ENCODE results near the gene OR10H1. TPM values are rescaled to one million over a fixed set of nuclear protein-coding genes. Genes with fewer than 3 reads are reported as not detected.
"Not testable (repeated sequence)": the region's sequence is repeated elsewhere in the genome, so short reads cannot be mapped to it uniquely, and the experiment has no call there.

Gene OR10H1
- total RNA-seq, 1 donor from 2014 or later, result not detected

GRCh38 chr19:15788594-15789270 lies 26.7 kb downstream of the OR10H1 start:
- no peak overlapping the region for H3K4me3 ChIP-seq (ENCODE audit: low read depth, low read length)
- FAIRE-seq, result peak; percentile 66
- DNase-seq (ENCODE audit: low read depth), result no peak
- no peaks in the 10 kb centered on the region for H3K27me3 ChIP-seq (ENCODE audit: control insufficient read depth, insufficient read depth, low read length)
- H3K36me3 ChIP-seq (ENCODE audit: control insufficient read depth, insufficient read depth, low read length), result no peaks in the 10 kb centered on the region
- TF ChIP-seq CTCF (IDR thresholded peaks at IDR 0.05; ENCODE audit: insufficient read depth, low read length, severe bottlenecking), result no peak

GRCh38 chr19:15787611-15788155 lies 27.8 kb downstream of the OR10H1 start, which contains the start of gene OR10H5:
OR10H5 (plus strand) TSS chr19:15787661; CDS start chr19:15794049, 6,388 bp downstream.
- peak; percentile 68 for FAIRE-seq

GRCh38 chr19:15782896-15783295 lies 32.6 kb downstream of the OR10H1 start:
- not testable (repeated sequence) for H3K27me3 ChIP-seq (ENCODE audit: control insufficient read depth, insufficient read depth, low read length); DNase-seq (ENCODE audit: low read depth); H3K4me3 ChIP-seq (ENCODE audit: low read depth, low read length); FAIRE-seq; H3K36me3 ChIP-seq (ENCODE audit: control insufficient read depth, insufficient read depth, low read length)

More at GRCh38 chr19:15787611-15788155, 27.8 kb downstream of the OR10H1 start, which contains the start of gene OR10H5:
- Histone ChIP-seq H3K27me3 (ENCODE audit: control insufficient read depth, insufficient read depth, low read length) (no peaks in the 10 kb centered on the region), H3K4me3 (ENCODE audit: low read depth, low read length) (no peak within 1 kb of the TSS), H3K36me3 (ENCODE audit: control insufficient read depth, insufficient read depth, low read length) (no peaks in the 10 kb centered on the region)
- DNase-seq (ENCODE audit: low read depth), result no peak
- no peak for TF ChIP-seq CTCF (IDR thresholded peaks at IDR 0.05; ENCODE audit: insufficient read depth, low read length, severe bottlenecking)

DNA sequence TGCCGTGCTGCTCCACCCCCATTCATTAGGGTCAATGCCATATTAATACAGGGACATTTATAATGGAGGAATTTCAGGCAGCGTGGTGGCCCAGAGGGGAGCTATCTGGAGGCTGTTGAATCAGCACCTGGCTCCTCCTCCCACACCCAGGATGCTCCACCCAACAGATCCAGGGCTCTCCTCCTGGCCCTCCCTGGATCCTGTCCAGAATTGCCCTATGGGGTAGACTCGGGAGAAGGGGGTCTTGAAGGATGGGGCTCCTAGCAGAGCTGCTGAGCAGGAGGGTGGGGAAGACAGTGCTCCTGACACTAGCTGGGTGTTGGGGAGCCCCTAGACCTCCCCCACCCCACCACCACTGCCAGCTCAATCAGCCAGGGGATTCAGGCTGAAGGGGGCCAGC lies 33.3 kb downstream of the OR10H1 start:
- Histone ChIP-seq H3K4me3 (ENCODE audit: low read depth, low read length) (no peak overlapping the region), H3K27me3 (ENCODE audit: control insufficient read depth, insufficient read depth, low read length) (no peaks in the 10 kb centered on the region), H3K36me3 (ENCODE audit: control insufficient read depth, insufficient read depth, low read length) (no peaks in the 10 kb centered on the region)
- DNase-seq (ENCODE audit: low read depth) (no peak), FAIRE-seq (no peak)
- TF ChIP-seq CTCF (IDR thresholded peaks at IDR 0.05; ENCODE audit: insufficient read depth, low read length, severe bottlenecking), result no peak

GRCh38 chr19:15781661-15782060 lies 33.8 kb downstream of the OR10H1 start:
- no peaks in the 10 kb centered on the region for H3K27me3 ChIP-seq (ENCODE audit: control insufficient read depth, insufficient read depth, low read length)
- no peaks in the 10 kb centered on the region for H3K36me3 ChIP-seq (ENCODE audit: control insufficient read depth, insufficient read depth, low read length)
- FAIRE-seq, result no peak
- DNase-seq (ENCODE audit: low read depth), result no peak
- no peak overlapping the region for H3K4me3 ChIP-seq (ENCODE audit: low read depth, low read length)
- TF ChIP-seq CTCF (IDR thresholded peaks at IDR 0.05; ENCODE audit: insufficient read depth, low read length, severe bottlenecking), result no peak

DNA sequence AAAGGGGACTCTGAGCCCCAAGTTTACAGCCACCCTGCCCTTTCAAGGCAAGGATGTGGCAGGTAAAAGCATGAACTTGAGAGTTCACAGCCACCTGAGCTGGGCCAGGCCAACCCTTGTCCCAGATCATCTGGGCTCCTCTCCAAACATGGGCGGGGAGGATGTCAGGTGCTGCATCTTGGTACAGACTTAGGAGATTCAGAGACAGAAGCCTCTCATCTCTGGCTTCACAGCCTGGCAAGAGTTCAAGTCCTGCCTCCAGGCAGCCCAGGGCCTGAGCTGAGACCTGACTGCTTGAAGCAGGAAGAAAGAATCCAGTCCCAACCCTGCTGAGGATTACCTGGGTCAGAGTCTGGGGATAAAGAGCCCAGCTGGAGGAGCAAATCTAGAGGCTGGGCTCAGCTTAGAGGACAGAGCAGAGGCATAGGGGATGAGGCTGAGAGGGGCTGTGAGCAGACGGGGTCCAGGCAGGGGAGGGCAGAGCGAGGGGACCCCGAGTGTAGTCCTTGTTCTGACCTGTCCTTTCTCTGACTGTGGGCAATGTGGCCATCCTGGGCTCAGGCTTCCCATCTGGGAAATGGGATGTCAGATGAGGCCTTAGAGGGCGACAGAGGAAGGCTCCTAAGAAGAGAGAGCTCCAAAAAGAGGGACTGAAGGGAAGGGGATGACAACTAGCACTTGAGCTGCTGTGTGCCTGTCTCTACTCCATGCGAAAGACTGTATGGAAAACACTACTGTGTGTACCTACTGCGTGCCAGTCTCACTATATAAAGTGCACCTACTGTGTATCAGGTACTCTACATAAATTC lies 34.6 kb downstream of the OR10H1 start:
- TF ChIP-seq CTCF (IDR thresholded peaks at IDR 0.05; ENCODE audit: insufficient read depth, low read length, severe bottlenecking), result no peak
- Histone ChIP-seq H3K4me3 (ENCODE audit: low read depth, low read length) (no peak overlapping the region), H3K27me3 (ENCODE audit: control insufficient read depth, insufficient read depth, low read length) (no peaks in the 10 kb centered on the region), H3K36me3 (ENCODE audit: control insufficient read depth, insufficient read depth, low read length) (no peaks in the 10 kb centered on the region)
- FAIRE-seq (no peak), DNase-seq (ENCODE audit: low read depth) (no peak)

All from bronchial epithelial cell (primary cell).